HG03196 (cell line): Measurements from ENCODE around the gene WDR82.

Experiments used
- ATAC-seq: cut with Tn5 transposase; IDR thresholded peaks from one replicate; pipeline ENCODE4 v1.9.1; 2021; ENCODE audit not compliant: unreplicated experiment

The WDR82 gene

GRCh38 chr3:52308308-52308707, 29.9 kb upstream of the WDR82 start:
- ATAC-seq, result no peak

- ATAC-seq, result no peak
Observed at GRCh38 chr3:52306978-52307377, 28.5 kb upstream of the WDR82 start.

- ATAC-seq, result no peak
Observed at GRCh38 chr3:52305926-52306325, 27.5 kb upstream of the WDR82 start.

- no peak for ATAC-seq
Observed at GRCh38 chr3:52303811-52304210, 25.4 kb upstream of the WDR82 start.

DNA sequence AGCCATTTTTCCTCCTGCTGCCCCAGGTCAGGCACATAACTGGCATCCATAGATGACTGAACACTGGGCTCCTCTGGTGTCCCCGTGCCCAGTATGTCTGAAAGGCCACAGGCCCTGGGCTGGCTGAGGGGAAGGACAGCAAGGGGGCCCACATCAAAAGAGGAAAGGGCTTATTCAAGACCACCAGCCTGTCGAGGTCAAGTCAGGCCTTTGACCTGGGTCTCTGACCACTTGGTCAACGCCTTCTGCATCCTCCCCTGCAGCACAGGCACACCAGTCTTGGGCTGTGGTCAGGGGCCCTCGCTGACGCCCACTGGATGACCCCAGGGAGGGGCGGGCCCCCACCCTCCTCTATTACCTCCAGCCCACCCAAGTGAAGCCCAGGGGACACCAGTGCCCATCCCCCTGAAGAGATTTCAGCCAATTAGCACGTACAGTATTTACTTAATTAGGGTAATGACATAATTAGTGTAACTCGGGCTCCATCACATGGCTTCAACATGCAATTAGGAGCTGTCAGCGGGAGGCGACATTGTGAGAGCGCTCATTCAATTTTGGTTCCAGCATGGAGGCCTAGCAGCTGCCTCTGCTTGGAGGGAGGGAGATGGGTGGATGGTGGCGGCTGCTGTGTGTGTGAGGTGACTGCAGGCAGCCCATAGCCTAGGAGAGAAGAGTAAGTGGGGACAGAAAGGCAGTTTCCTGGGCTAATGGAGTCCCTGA, 24.1 kb upstream of the WDR82 start:
- ATAC-seq, result no peak

- ATAC-seq, result no peak
Observed at GRCh38 chr3:52299879-52300611, 21.6 kb upstream of the WDR82 start.

DNA sequence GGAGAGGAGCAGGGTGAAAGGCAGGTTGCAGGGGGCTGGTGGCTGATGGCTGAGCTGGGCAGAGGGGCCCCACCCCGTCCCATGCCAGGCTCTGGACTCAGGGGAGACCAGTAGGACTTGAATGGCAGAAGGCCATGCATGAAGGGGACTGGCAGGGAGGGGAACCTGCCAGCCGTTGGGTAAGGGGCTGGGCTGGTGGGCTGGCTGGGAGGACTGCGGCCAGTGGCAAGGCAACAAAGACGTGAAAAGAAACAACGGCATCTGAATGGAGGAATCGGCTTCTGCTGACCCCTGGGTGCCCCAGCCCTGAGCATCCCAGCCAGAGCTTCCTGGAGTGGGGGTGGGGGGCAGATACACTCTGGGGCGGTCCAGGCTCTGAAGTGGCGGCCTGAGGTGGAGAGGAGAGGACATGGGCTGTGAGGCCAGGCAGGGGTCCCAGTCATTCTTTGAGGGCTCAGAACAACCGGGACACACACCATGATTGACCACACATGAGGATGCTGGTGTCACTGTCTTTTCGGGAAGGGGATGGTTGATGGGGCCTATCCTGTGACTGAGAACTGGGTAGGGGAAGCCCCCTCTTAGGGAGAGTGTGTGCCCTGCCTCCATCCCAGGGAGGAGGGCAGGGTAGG, 20.9 kb upstream of the WDR82 start:
- ATAC-seq, result no peak

DNA sequence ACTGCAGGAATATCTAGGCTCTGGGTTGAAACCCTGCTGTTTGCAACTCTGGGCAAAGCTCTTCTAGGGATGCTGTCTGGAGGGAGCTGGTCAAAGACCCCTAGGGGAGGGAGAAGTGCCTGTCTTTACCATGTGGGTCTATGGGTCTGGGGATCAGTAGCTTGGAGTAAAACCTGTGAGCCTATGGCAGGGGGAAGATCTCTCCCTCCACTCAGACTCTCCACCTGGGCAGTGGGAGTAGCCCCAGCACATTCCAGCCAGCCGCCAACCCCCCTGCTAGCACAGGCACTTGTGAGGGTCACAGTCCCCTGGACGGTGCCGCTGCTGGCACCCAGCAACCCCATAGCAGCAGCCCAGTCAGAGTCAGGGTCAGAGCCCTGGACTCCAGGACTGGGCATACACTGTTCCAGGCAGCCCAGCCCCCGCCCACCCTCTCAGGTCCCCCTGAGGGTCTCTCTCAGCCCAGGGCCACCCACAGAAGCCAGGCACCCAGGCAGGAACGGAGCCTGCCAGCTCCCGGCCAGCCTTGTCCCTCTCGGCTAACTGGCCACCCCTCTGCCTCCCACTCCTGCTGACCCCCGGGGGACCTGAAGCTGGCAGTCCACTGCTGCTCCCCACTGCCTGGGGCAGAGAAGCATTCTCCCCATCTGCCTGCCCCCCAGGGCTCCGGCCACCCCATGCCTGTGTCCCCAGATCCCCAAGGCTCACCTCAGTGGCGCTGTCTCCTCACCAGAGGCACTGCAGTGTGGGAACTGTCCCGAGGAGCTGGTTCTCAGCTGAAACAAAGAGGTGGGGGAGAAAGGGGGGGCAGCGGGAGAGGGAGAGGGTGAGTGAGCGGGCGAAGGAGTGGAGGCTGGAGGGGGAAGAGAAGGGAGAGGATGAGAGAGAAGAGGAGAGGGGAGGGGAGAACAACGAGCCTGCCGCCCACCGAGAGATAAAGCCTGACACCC, 20.0 kb upstream of the WDR82 start:
- ATAC-seq, result no peak

- ATAC-seq, result no peak
Observed at GRCh38 chr3:52297242-52298148, 19.0 kb upstream of the WDR82 start.

DNA sequence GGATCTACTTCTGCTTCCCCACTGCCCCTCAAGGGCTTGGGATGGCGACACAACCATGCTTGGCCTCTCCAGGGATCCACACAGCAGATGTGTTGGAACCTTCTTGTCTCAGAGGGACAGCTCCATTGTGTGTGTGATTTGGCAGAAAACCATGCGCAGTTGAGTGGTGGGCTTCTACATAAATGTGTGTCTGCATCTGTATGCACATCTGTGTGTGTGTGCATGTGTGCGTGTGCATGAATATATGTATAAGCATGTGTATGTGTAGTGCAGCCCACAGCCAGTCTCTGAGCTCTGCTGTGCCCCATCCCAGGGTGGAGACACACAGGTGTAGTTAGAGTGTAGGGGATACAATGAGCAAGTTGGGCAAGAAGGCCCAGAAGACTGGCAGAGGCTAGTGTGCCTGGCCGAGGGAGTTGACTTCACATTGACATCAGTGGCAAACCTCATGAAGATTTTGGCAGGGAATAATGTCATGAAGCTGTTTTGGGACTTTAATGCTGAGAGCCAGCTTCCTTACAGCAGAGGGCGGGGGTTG, 17.3 kb upstream of the WDR82 start:
- ATAC-seq, result no peak

DNA sequence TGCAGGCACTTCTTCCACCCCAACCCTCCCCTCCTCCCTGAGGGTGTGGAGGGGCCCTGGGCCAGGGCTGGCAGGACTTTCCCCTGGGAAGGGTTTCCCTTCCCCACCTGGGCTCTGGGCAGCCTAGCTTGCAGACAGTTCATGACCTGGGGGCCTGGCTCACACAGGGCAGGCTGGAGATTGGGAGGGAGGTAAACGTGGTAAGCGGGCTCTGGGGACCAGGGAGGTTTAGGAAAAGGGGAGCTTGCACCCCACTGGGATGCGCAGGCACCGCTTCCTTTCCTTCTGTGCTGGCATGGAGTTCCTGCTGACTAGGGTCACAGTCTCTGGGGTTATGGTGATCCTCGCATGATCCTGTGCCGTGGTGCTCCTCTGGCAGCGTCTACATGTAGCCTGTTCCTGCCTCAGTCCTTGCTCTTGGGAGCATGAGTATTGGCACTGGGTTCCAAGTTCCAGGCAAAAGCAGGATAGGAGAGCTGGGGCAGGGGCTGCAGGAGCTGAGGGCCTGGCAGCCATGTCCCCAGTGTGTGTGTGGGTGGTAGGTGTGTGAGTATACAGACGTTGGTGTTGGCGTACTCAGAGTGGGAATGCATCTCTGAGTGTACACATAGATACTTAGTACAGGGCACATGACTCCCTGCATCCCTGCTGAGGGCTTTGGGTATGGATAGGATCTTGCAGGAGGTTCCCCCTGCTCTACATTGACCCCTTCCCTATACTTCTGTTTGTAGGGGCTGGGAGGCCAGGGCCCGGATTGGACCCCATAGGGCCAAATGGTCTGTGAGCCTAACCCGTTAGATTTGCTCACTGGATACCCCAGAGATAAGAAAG, 16.1 kb upstream of the WDR82 start:
- ATAC-seq, result no peak

GRCh38 chr3:52293491-52294319, 15.3 kb upstream of the WDR82 start:
- ATAC-seq, result no peak

GRCh38 chr3:52292247-52293065, 14.0 kb upstream of the WDR82 start:
- no peak for ATAC-seq

GRCh38 chr3:52291508-52292181, 13.2 kb upstream of the WDR82 start:
- no peak for ATAC-seq

DNA sequence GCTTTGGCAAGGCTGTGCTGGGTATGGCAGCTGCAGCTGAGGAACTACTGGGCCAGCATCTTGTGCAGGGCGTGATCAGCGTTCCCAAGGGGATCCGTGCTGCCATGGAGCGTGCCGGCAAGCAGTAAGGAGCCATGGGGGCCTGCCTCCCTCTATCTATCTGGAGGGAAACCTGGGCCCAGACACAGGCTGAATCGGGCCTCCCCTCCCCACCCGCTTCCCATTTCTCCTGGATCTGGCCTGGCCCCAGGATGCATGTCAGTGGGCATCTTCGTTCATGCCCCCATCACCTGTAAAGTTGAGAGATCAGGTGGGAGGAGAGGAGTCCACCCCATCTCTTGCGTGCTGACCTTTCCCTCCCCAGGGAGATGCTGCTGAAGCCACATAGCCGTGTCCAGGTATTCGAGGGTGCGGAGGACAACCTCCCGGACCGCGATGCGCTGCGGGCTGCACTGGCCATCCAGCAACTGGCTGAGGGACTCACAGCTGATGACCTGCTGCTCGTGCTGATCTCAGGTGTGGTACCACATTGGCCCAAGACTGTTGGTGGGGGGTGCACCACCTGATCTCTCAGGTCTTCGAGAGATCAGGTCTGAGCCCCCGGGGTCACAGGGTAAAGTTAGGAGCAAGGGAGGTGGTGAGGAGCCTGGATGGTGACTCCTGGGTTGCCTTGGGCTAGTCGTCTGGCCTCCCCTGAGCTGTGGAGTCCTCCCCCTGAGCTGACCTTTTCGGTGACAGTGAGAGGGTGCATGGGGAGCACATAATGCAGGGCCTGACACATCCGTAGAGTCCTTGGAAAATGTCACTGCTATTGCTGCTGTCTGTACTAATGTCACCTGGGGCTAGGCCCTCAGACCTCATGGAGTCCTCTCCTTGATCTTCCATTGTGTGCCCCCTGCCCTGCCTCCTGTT, 12.4 kb upstream of the WDR82 start:
- no peak for ATAC-seq
